Measurements from ENCODE around the gene DOCK1.

Gene DOCK1

GRCh38 chr10:127319271-127319670 lies 414.0 kb downstream of the DOCK1 start:
- H3K4me1 ChIP-seq (ENCODE audit: insufficient read depth, low read length, poor library complexity, severe bottlenecking) = no peaks in the 10 kb centered on the region
- H3K9ac ChIP-seq (ENCODE audit: low read depth, low read length, poor library complexity, severe bottlenecking) = no peak overlapping the region
- no peak overlapping the region for H3K4me2 ChIP-seq (ENCODE audit: low read depth, low read length, poor library complexity, severe bottlenecking)
- H3K36me3 ChIP-seq (ENCODE audit: insufficient read depth, low read length) = no peaks in the 10 kb centered on the region
- no peak overlapping the region for H3K4me3 ChIP-seq (ENCODE audit: low read length, poor library complexity, severe bottlenecking)
- no peaks in the 10 kb centered on the region for H3K79me2 ChIP-seq (ENCODE audit: insufficient read depth, low read length)
- TF ChIP-seq CTCF (conservative IDR thresholded peaks at IDR 0.05; ENCODE audit: low read length) (no peak), EZH2phosphoT487 (IDR thresholded peaks at IDR 0.05; ENCODE audit: borderline replicate concordance) (no peak)
- H2AFZ ChIP-seq (ENCODE audit: low read length) = no peak overlapping the region
- no peaks in the 10 kb centered on the region for H4K20me1 ChIP-seq (ENCODE audit: insufficient read depth, low read length, poor library complexity, severe bottlenecking)
- peaks cover 6% of the 10 kb centered on the region; the same call in 1 of the 2 replicates for H3K9me3 ChIP-seq (ENCODE audit: insufficient read depth, low read depth, low read length)
- no peaks in the 10 kb centered on the region for H3K9me2 ChIP-seq (replicated peaks; ENCODE audit: low read depth, low read length)
- no peaks in the 10 kb centered on the region for H3K27me3 ChIP-seq (ENCODE audit: insufficient read depth, low read length, poor library complexity, severe bottlenecking)
- no peaks in the 10 kb centered on the region for H3F3A ChIP-seq (ENCODE audit: low read depth)

GRCh38 chr10:127319691-127320090 lies 414.5 kb downstream of the DOCK1 start:
- Histone ChIP-seq H3K9me3 (ENCODE audit: insufficient read depth, low read depth, low read length) (peaks cover 6% of the 10 kb centered on the region; the same call in 1 of the 2 replicates), H4K20me1 (ENCODE audit: insufficient read depth, low read length, poor library complexity, severe bottlenecking) (no peaks in the 10 kb centered on the region), H2AFZ (ENCODE audit: low read length) (no peak overlapping the region), H3F3A (ENCODE audit: low read depth) (no peaks in the 10 kb centered on the region), H3K4me3 (ENCODE audit: low read length, poor library complexity, severe bottlenecking) (no peak overlapping the region), H3K4me1 (ENCODE audit: insufficient read depth, low read length, poor library complexity, severe bottlenecking) (no peaks in the 10 kb centered on the region), H3K36me3 (ENCODE audit: insufficient read depth, low read length) (no peaks in the 10 kb centered on the region), H3K79me2 (ENCODE audit: insufficient read depth, low read length) (no peaks in the 10 kb centered on the region), H3K9me2 (replicated peaks; ENCODE audit: low read depth, low read length) (no peaks in the 10 kb centered on the region), H3K4me2 (ENCODE audit: low read depth, low read length, poor library complexity, severe bottlenecking) (no peak overlapping the region), H3K27me3 (ENCODE audit: insufficient read depth, low read length, poor library complexity, severe bottlenecking) (no peaks in the 10 kb centered on the region), H3K9ac (ENCODE audit: low read depth, low read length, poor library complexity, severe bottlenecking) (no peak overlapping the region)
- TF ChIP-seq CTCF (conservative IDR thresholded peaks at IDR 0.05; ENCODE audit: low read length) (no peak), EZH2phosphoT487 (IDR thresholded peaks at IDR 0.05; ENCODE audit: borderline replicate concordance) (no peak)

GRCh38 chr10:127320176-127320575 lies 414.9 kb downstream of the DOCK1 start:
- Histone ChIP-seq H3K9me3 (ENCODE audit: insufficient read depth, low read depth, low read length) (peaks cover 6% of the 10 kb centered on the region; the same call in 1 of the 2 replicates), H3K4me1 (ENCODE audit: insufficient read depth, low read length, poor library complexity, severe bottlenecking) (no peaks in the 10 kb centered on the region), H3F3A (ENCODE audit: low read depth) (no peaks in the 10 kb centered on the region), H2AFZ (ENCODE audit: low read length) (no peak overlapping the region), H3K27me3 (ENCODE audit: insufficient read depth, low read length, poor library complexity, severe bottlenecking) (no peaks in the 10 kb centered on the region), H4K20me1 (ENCODE audit: insufficient read depth, low read length, poor library complexity, severe bottlenecking) (no peaks in the 10 kb centered on the region), H3K9me2 (replicated peaks; ENCODE audit: low read depth, low read length) (no peaks in the 10 kb centered on the region), H3K36me3 (ENCODE audit: insufficient read depth, low read length) (no peaks in the 10 kb centered on the region), H3K9ac (ENCODE audit: low read depth, low read length, poor library complexity, severe bottlenecking) (no peak overlapping the region), H3K4me3 (ENCODE audit: low read length, poor library complexity, severe bottlenecking) (no peak overlapping the region), H3K4me2 (ENCODE audit: low read depth, low read length, poor library complexity, severe bottlenecking) (no peak overlapping the region), H3K79me2 (ENCODE audit: insufficient read depth, low read length) (no peaks in the 10 kb centered on the region)
- TF ChIP-seq EZH2phosphoT487 (IDR thresholded peaks at IDR 0.05; ENCODE audit: borderline replicate concordance) (no peak), CTCF (conservative IDR thresholded peaks at IDR 0.05; ENCODE audit: low read length) (no peak)
